CD4-positive, alpha-beta memory T cell (primary cell): ENCODE results near the gene TMEM91. TPM values are rescaled to one million over a fixed set of nuclear protein-coding genes. Genes with fewer than 3 reads are reported as not detected.

Experiments
- CTCF ChIA-PET: fragments of 350-600 bp; sonication (Branson Sonifier 250); formaldehyde crosslinking; loops from one replicate; lab custom pipeline; 2021; ENCODE audit warnings: inconsistent platforms; ENCODE audit not compliant: partially characterized antibody; lab: Charles Lee
- POLR2A ChIA-PET: fragments of 350-600 bp; sonication (Branson Sonifier 250); formaldehyde crosslinking; loops from one replicate; lab custom pipeline; 2021; ENCODE audit not compliant: partially characterized antibody; lab: Charles Lee
- DNase-seq, 5 donors: peaks; one replicate each; pipeline versions ENCODE4 v3.0.0 to v3.0.0-alpha.2; 2020 to 2022; ENCODE audit warnings: mixed read lengths in 1 of 5
- H3K27ac ChIP-seq: one replicate; pipeline ENCODE4 v1.7.0; 2013; ENCODE audit warnings: low read depth, low read length
- H3K27me3 ChIP-seq: 2 replicates; pipeline ENCODE4 v1.7.0; 2013; ENCODE audit warnings: mild to moderate bottlenecking, low read length, moderate library complexity; ENCODE audit not compliant: insufficient read depth
- H3K36me3 ChIP-seq: 2 replicates; pipeline ENCODE4 v1.7.0; 2013; ENCODE audit warnings: mild to moderate bottlenecking, low read length, moderate library complexity; ENCODE audit not compliant: insufficient read depth
- H3K4me1 ChIP-seq: 2 replicates; pipeline ENCODE4 v1.7.0; 2013; ENCODE audit warnings: mild to moderate bottlenecking, low read length, moderate library complexity; ENCODE audit not compliant: insufficient read depth
- H3K4me3 ChIP-seq, 2 donors: one replicate each; pipeline ENCODE4 v1.7.0; 2013; ENCODE audit warnings: low read length in 2 of 2, mild to moderate bottlenecking in 1 of 2
- H3K9me3 ChIP-seq, 2 donors: one replicate each; pipeline ENCODE4 v1.7.0; 2013; ENCODE audit warnings: low read length in 2 of 2, control low read depth in 1 of 2; ENCODE audit not compliant: control insufficient read depth in 1 of 2
- H3K27ac Mint-ChIP-seq, 7 donors: one replicate each; pipeline ENCODE4 v1.8.0; 2020 to 2021; ENCODE audit warnings: mixed read lengths in 7 of 7, mild to moderate bottlenecking in 6 of 7, inconsistent platforms in 3 of 7, moderate library complexity in 3 of 7
- H3K27me3 Mint-ChIP-seq, 2 donors: one replicate each; pipeline ENCODE4 v1.8.0; 2020 to 2021; ENCODE audit warnings: mixed read lengths in 2 of 2
- H3K36me3 Mint-ChIP-seq, 2 donors: one replicate each; pipeline ENCODE4 v1.8.0; 2020 to 2021; ENCODE audit warnings: mixed read lengths in 2 of 2, inconsistent platforms in 1 of 2, mild to moderate bottlenecking in 1 of 2
- H3K4me1 Mint-ChIP-seq, 4 donors: one replicate each; pipeline ENCODE4 v1.8.0; 2020 to 2021; ENCODE audit warnings: mixed read lengths in 4 of 4, mild to moderate bottlenecking in 1 of 4
- H3K4me3 Mint-ChIP-seq, 8 donors: one replicate each; pipeline ENCODE4 v1.8.0; 2020 to 2021; ENCODE audit warnings: mixed read lengths in 8 of 8, mild to moderate bottlenecking in 7 of 8, moderate library complexity in 6 of 8, inconsistent platforms in 3 of 8
- H3K9me3 Mint-ChIP-seq, 8 donors: one replicate each; pipeline ENCODE4 v1.8.0; 2020 to 2021; ENCODE audit warnings: mixed read lengths in 8 of 8, mild to moderate bottlenecking in 5 of 8, inconsistent platforms in 3 of 8, moderate library complexity in 1 of 8
- intact Hi-C: fragments of 100-400 bp; cut with micrococcal nuclease; formaldehyde crosslinking; loops from one replicate; pipeline ENCODE4 v1.15.1; 2023
- polyA plus RNA-seq, 2 donors: library from polyadenylated mRNA; unstranded; fragments of 300-500 nt; fragmentation: Illumina TruSeq; gene quantifications; one replicate each; pipeline ENCODE4 v1.2.3, GENCODE V29; 2021
- total RNA-seq, 2 experiments: library from RNA; stranded (reverse); gene quantifications; one replicate each; pipeline ENCODE4 v1.2.3, GENCODE V29; 2021

TMEM91 gene
- total and polyA plus RNA-seq, 4 experiments from 2014 or later: 4.8 to 16.1 (median 9.6) TPM

- ChIA-PET CTCF (interaction anchor here (1.0 to 2.5 kb wide), 6 partner anchors 10 to 224 kb away, joined by 3 to 8 read pairs (median 4); no protein-coding TSS in a partner anchor), POLR2A (interaction anchor here (0.6 to 4.3 kb wide), 12 partner anchors 11 to 166 kb away, joined by 3 to 17 read pairs (median 4); partner anchors contain the start of genes B9D2 and DMAC2)
- H3K36me3 ChIP-seq: peaks cover 16% of the 10 kb centered on the region
- Mint-ChIP-seq H3K9me3 (no peaks in the 10 kb centered on the region), H3K27ac (peak overlapping the region; percentile 52 to 96 (median 84)), H3K36me3 (peaks cover 19 to 46% of the 10 kb centered on the region in 2 donors), H3K4me1 (peaks cover 18 to 51% (median 34%) of the 10 kb centered on the region in 4 donors), H3K4me3 (peak overlapping the region; percentile 73 to 98 (median 92)), H3K27me3 (no peaks in the 10 kb centered on the region)
- no peak for DNase-seq
- H3K4me1 ChIP-seq: peaks cover 39% of the 10 kb centered on the region
- no peaks in the 10 kb centered on the region for H3K9me3 ChIP-seq
- no peaks in the 10 kb centered on the region for H3K27me3 ChIP-seq
- H3K27ac ChIP-seq: peak overlapping the region; percentile 68
- H3K4me3 ChIP-seq: peak overlapping the region in 1 of 2 donors; percentile 33
- intact Hi-C loops: loop anchor here (1.0 kb wide), 1 partner anchor 31 kb away; the partner anchor contains the start of genes BCKDHA and EXOSC5
Measured at GRCh38 chr19:41428481-41428859, 52.1 kb downstream of the TMEM91 start.

GRCh38 chr19:41430922-41431321, 54.6 kb downstream of the TMEM91 start:
- intact Hi-C loops: no loop called here
- H3K36me3 ChIP-seq: peaks cover 14% of the 10 kb centered on the region
- H3K4me3 ChIP-seq: no peak overlapping the region
- H3K27ac Mint-ChIP-seq: peak overlapping the region in 3 of 7 donors; percentile 19 to 62 (median 40)
- H3K4me1 Mint-ChIP-seq: peaks cover 18 to 45% (median 30%) of the 10 kb centered on the region in 4 donors
- H3K9me3 ChIP-seq: no peaks in the 10 kb centered on the region
- H3K27me3 Mint-ChIP-seq: no peaks in the 10 kb centered on the region
- H3K36me3 Mint-ChIP-seq: peaks cover 23 to 43% of the 10 kb centered on the region in 2 donors
- peaks cover 29% of the 10 kb centered on the region for H3K4me1 ChIP-seq
- ChIA-PET POLR2A (interaction anchor here (0.8 to 2.1 kb wide), 4 partner anchors 9 to 123 kb away, joined by 4 to 12 read pairs (median 8); partner anchors contain the start of genes B9D2, DMAC2 and TGFB1), CTCF (interaction anchor here (1.1 to 2.0 kb wide), 5 partner anchors 11 to 123 kb away, joined by 3 to 10 read pairs (median 5); partner anchors contain the start of gene B9D2)
- H3K27ac ChIP-seq: no peak overlapping the region
- H3K4me3 Mint-ChIP-seq: no peak overlapping the region
- H3K9me3 Mint-ChIP-seq: no peaks in the 10 kb centered on the region
- H3K27me3 ChIP-seq: no peaks in the 10 kb centered on the region
- DNase-seq: no peak

GRCh38 chr19:41431426-41432386, 55.4 kb downstream of the TMEM91 start:
- CTCF ChIA-PET: interaction anchor here (0.6 to 2.0 kb wide), 8 partner anchors 9 to 227 kb away, joined by 3 to 10 read pairs (median 4); partner anchors contain the start of gene B9D2
- Histone ChIP-seq H3K4me1 (peaks cover 29% of the 10 kb centered on the region), H3K27ac (no peak overlapping the region), H3K27me3 (no peaks in the 10 kb centered on the region), H3K4me3 (no peak overlapping the region), H3K36me3 (peaks cover 14% of the 10 kb centered on the region), H3K9me3 (no peaks in the 10 kb centered on the region)
- no peaks in the 10 kb centered on the region for H3K27me3 Mint-ChIP-seq
- H3K4me3 Mint-ChIP-seq: no peak overlapping the region
- peak overlapping the region in 3 of 7 donors; percentile 22 to 62 (median 40) for H3K27ac Mint-ChIP-seq
- no peak for DNase-seq
- POLR2A ChIA-PET: interaction anchor here (0.8 to 2.1 kb wide), 6 partner anchors 8 to 124 kb away, joined by 3 to 12 read pairs (median 4); partner anchors contain the start of genes B9D2, DMAC2 and TGFB1
- intact Hi-C loops: no loop called here
- no peaks in the 10 kb centered on the region for H3K9me3 Mint-ChIP-seq
- H3K36me3 Mint-ChIP-seq: peaks cover 26 to 42% of the 10 kb centered on the region in 2 donors
- peaks cover 19 to 44% (median 30%) of the 10 kb centered on the region in 4 donors for H3K4me1 Mint-ChIP-seq

GRCh38 chr19:41433171-41433570, 56.8 kb downstream of the TMEM91 start:
- Mint-ChIP-seq H3K36me3 (peaks cover 30 to 37% of the 10 kb centered on the region in 2 donors), H3K27me3 (no peaks in the 10 kb centered on the region), H3K27ac (peak overlapping the region in 1 of 7 donors; percentile 47), H3K4me1 (peaks cover 16 to 36% (median 25%) of the 10 kb centered on the region in 4 donors), H3K4me3 (no peak overlapping the region), H3K9me3 (no peaks in the 10 kb centered on the region)
- Histone ChIP-seq H3K27ac (no peak overlapping the region), H3K36me3 (peaks cover 14% of the 10 kb centered on the region), H3K27me3 (no peaks in the 10 kb centered on the region), H3K9me3 (no peaks in the 10 kb centered on the region), H3K4me3 (no peak overlapping the region), H3K4me1 (peaks cover 20% of the 10 kb centered on the region)
- DNase-seq: no peak
- POLR2A ChIA-PET: interaction anchor here (0.6 to 0.7 kb wide), 2 partner anchors 129 to 153 kb away, joined by 3 read pairs; no protein-coding TSS in a partner anchor
- intact Hi-C loops: no loop called here
- CTCF ChIA-PET: interaction anchor here (0.5 to 0.9 kb wide), 3 partner anchors 16 to 249 kb away, joined by 3 read pairs; no protein-coding TSS in a partner anchor

Other genes with a start within 250 kb of the TMEM91 start
- gene CYP2S1, start 183.3 kb upstream of the TMEM91 start, total RNA-seq: under 1 TPM; 0.15 to 0.28 TPM
- not detected for gene CYP2S1, start 183.3 kb upstream of the TMEM91 start, polyA plus RNA-seq
- under 1 TPM in 1 of 2 experiments, not detected in 1; 0.32 TPM for gene AXL, start 157.3 kb upstream of the TMEM91 start, total RNA-seq
- under 1 TPM; 0.10 to 0.29 TPM for gene AXL, start 157.3 kb upstream of the TMEM91 start, polyA plus RNA-seq
- 100 to 1,000 TPM; 300 TPM for gene HNRNPUL1, start 112.2 kb upstream of the TMEM91 start, total RNA-seq
- gene HNRNPUL1, start 112.2 kb upstream of the TMEM91 start, polyA plus RNA-seq: 100 to 1,000 TPM in 1 of 2 donors, 10 to 100 TPM in 1; 37.8 to 110 TPM
- gene CCDC97, start 66.4 kb upstream of the TMEM91 start, total RNA-seq: 10 to 100 TPM; 56.4 to 61.4 TPM
- gene CCDC97, start 66.4 kb upstream of the TMEM91 start, polyA plus RNA-seq: 10 to 100 TPM; 23.2 to 32.3 TPM
- gene TGFB1, start 22.6 kb upstream of the TMEM91 start, total RNA-seq: 100 to 1,000 TPM; 136 to 143 TPM
- 10 to 100 TPM; 28.1 to 83.7 TPM for gene TGFB1, start 22.6 kb upstream of the TMEM91 start, polyA plus RNA-seq
- 10 to 100 TPM; 11.6 to 15.2 TPM for gene B9D2, start 12.4 kb upstream of the TMEM91 start, total RNA-seq
- 10 to 100 TPM; 12.9 to 22.4 TPM for gene B9D2, start 12.4 kb upstream of the TMEM91 start, polyA plus RNA-seq
- gene EXOSC5, start 20.8 kb downstream of the TMEM91 start, total RNA-seq: 10 to 100 TPM; 18.2 to 23.0 TPM
- 10 to 100 TPM; 46.4 to 58.6 TPM for gene EXOSC5, start 20.8 kb downstream of the TMEM91 start, polyA plus RNA-seq
- 10 to 100 TPM; 23.6 to 27.1 TPM for gene BCKDHA, start 21.3 kb downstream of the TMEM91 start, total RNA-seq
- gene BCKDHA, start 21.3 kb downstream of the TMEM91 start, polyA plus RNA-seq: 10 to 100 TPM; 59.7 to 65.1 TPM
- gene B3GNT8, start 50.8 kb downstream of the TMEM91 start, total RNA-seq: 1 to 10 TPM; 2.9 to 3.2 TPM
- gene B3GNT8, start 50.8 kb downstream of the TMEM91 start, polyA plus RNA-seq: 1 to 10 TPM in 1 of 2 donors, under 1 TPM in 1; 0.64 to 7.1 TPM
- 10 to 100 TPM; 27.7 to 28.9 TPM for gene DMAC2, start 63.4 kb downstream of the TMEM91 start, total RNA-seq
- gene DMAC2, start 63.4 kb downstream of the TMEM91 start, polyA plus RNA-seq: 10 to 100 TPM; 43.1 to 58.2 TPM
- gene ERICH4, start 66.6 kb downstream of the TMEM91 start, total RNA-seq: not detected
- gene ERICH4, start 66.6 kb downstream of the TMEM91 start, polyA plus RNA-seq: not detected
- gene CEACAM21, start 199.6 kb downstream of the TMEM91 start, total RNA-seq: 10 to 100 TPM; 42.8 to 48.7 TPM
- gene CEACAM21, start 199.6 kb downstream of the TMEM91 start, polyA plus RNA-seq: 10 to 100 TPM; 60.4 to 61.2 TPM